H1 (cell line): ENCODE measurements around the gene LFNG.

Source experiments
- BACH1 ChIP-seq: IDR thresholded peaks from 2 replicates; pipeline ENCODE4 v1.6.1; 2012; ENCODE audit warnings: low read length, improper control_type of control experiment
- CEBPB ChIP-seq: IDR thresholded peaks from 2 replicates; pipeline ENCODE4 v1.6.1; 2012; ENCODE audit warnings: low read depth, low read length
- EZH2 ChIP-seq: fragments of 200-600 bp; sonication (generic); IDR thresholded peaks from 2 replicates; pipeline ENCODE4 v1.7.1; 2012; ENCODE audit warnings: low read depth, mild to moderate bottlenecking, moderate library complexity, low read length, inconsistent platforms; ENCODE audit not compliant: severe bottlenecking
- GABPA ChIP-seq: IDR thresholded peaks from 2 replicates; pipeline ENCODE4 v1.6.1; 2011; ENCODE audit warnings: mild to moderate bottlenecking, low read length, moderate library complexity, borderline replicate concordance; ENCODE audit not compliant: insufficient read depth
- JUN ChIP-seq: IDR thresholded peaks from 2 replicates; pipeline ENCODE4 v1.6.1; 2011; ENCODE audit warnings: low read depth, mild to moderate bottlenecking, improper control_type of control experiment, low read length
- MAFK ChIP-seq: IDR thresholded peaks from 2 replicates; pipeline ENCODE4 v1.6.1; 2012; ENCODE audit warnings: low read depth, mild to moderate bottlenecking, improper control_type of control experiment, low read length
- SIX5 ChIP-seq: IDR thresholded peaks from 2 replicates; pipeline ENCODE4 v1.6.1; 2011; ENCODE audit warnings: mild to moderate bottlenecking, low read depth, low read length
- TAF1 ChIP-seq: IDR thresholded peaks from 2 replicates; pipeline ENCODE4 v1.6.1; 2011; ENCODE audit warnings: mild to moderate bottlenecking, low read depth, low read length
- TAF7 ChIP-seq: optimal IDR thresholded peaks from 2 replicates; pipeline ENCODE3; 2011; ENCODE audit warnings: low read depth, mild to moderate bottlenecking, inconsistent platforms, low read length, moderate library complexity, borderline replicate concordance
- TBP ChIP-seq: IDR thresholded peaks from 2 replicates; pipeline ENCODE4 v1.6.1; 2011; ENCODE audit warnings: low read depth, low read length, improper control_type of control experiment
- ZNF274 ChIP-seq: IDR thresholded peaks from 2 replicates; pipeline ENCODE4 v1.7.0; 2012; ENCODE audit warnings: low read length, borderline replicate concordance; ENCODE audit errors: extremely low read depth
- TF ChIP-seq, protein P1 (sequence below), 3 experiments: IDR thresholded peaks; 1 replicate in 2 of 3; 2 replicates in 1 of 3; pipeline versions ENCODE4 v1.5.1 to v1.6.1; 2011; ENCODE audit warnings: low read length in 3 of 3, mild to moderate bottlenecking in 3 of 3, inconsistent platforms in 2 of 3, low read depth in 1 of 3, moderate library complexity in 1 of 3; ENCODE audit not compliant: insufficient read depth in 1 of 3; ENCODE audit errors: control extremely low read depth in 1 of 3

DNA sequence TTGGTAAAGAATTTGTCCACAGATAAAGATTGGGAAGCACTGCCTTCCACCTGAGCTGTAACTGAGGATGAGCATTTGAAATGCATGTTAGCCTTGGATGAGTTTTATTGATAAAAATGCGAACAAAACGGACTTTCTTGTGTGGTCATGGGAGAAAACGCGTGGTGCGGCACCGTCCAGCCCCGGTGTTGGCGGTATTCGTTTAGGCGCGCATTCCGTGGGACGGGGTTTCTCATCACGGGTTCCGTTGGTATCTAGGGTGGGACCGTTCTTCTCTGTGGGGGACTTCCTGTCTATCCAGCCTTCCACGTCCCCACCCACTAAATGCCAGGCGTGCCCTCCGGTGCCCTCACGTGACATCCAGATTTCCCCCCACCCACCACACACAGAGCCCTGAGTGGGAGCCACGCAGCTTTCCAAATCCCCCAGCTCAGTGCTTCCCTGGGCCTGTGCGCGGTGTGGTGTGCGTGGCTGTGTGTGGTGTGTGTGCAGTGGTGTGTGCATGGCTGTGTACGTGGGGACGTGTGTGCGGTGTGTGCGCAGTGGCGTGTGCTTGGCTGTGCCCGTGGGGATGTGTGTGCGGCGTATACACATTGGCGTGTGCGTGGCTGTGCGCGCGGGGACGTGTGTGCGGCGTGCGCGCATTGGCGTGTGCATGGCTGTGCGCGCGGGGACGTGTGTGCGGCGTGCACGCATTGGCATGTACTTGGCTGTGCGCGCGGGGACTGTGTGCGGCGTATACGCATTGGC, 57.3 kb downstream of the LFNG start:
- no peak for TF ChIP-seq ZNF274
- no peak for TF ChIP-seq EZH2
- no peak for TF ChIP-seq JUN
- no peak for TF ChIP-seq SIX5
- TF ChIP-seq TBP: no peak
- no peak for TF ChIP-seq CEBPB
- TF ChIP-seq, protein P1, sequence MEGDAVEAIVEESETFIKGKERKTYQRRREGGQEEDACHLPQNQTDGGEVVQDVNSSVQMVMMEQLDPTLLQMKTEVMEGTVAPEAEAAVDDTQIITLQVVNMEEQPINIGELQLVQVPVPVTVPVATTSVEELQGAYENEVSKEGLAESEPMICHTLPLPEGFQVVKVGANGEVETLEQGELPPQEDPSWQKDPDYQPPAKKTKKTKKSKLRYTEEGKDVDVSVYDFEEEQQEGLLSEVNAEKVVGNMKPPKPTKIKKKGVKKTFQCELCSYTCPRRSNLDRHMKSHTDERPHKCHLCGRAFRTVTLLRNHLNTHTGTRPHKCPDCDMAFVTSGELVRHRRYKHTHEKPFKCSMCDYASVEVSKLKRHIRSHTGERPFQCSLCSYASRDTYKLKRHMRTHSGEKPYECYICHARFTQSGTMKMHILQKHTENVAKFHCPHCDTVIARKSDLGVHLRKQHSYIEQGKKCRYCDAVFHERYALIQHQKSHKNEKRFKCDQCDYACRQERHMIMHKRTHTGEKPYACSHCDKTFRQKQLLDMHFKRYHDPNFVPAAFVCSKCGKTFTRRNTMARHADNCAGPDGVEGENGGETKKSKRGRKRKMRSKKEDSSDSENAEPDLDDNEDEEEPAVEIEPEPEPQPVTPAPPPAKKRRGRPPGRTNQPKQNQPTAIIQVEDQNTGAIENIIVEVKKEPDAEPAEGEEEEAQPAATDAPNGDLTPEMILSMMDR (IDR thresholded peaks at IDR 0.05; ENCODE audit: control extremely low read depth in 1 of 3, insufficient read depth in 1 of 3, low read depth in 1 of 3, low read length in 3 of 3): no peak
- TF ChIP-seq TAF1: no peak
- no peak for TF ChIP-seq MAFK
- TF ChIP-seq TAF7: no peak
- TF ChIP-seq BACH1: no peak
- TF ChIP-seq GABPA: no peak
